ENCODE results near the gene SLC17A4. TPM values are rescaled to one million over a fixed set of nuclear protein-coding genes. Genes with fewer than 3 reads are reported as not detected.
"Not testable (repeated sequence)": the region's sequence is repeated elsewhere in the genome, so short reads cannot be mapped to it uniquely, and the experiment has no call there.

The SLC17A4 gene
- total and polyA plus RNA-seq, 2 experiments from 2014 or later = 6.3 to 9.6 TPM

DNA sequence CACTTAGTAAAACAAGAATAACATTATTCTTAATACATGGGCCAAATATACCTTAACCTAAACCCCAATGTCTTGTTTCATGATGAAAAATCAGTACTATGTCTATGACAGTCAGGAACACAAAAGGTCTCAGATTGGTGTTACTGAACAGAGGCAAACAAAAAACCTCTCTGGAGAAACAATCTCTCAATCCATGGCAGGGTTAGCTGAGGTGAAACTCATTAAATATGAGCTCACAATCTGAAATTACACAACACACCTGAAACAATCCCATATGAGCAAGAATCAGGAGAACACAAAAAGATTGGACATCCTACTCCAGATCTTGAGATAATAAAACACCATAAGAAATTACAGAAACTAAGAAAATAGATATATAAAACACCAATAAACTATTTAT, 6.5 kb upstream of the SLC17A4 start:
- no peak overlapping the region for H3K4me3 ChIP-seq
- no peaks in the 10 kb centered on the region for H4K20me1 ChIP-seq (ENCODE audit: insufficient read depth, poor library complexity, severe bottlenecking)
- no peaks in the 10 kb centered on the region for H3K9me2 ChIP-seq (replicated peaks; ENCODE audit: insufficient read depth)
- H3K27me3 ChIP-seq = no peaks in the 10 kb centered on the region
- H2AFZ ChIP-seq = peak overlapping the region; percentile 21
- H3K36me3 ChIP-seq (replicated peaks; ENCODE audit: insufficient read depth, low read depth) = no peaks in the 10 kb centered on the region
- H3K4me1 ChIP-seq (ENCODE audit: insufficient read depth) = peaks cover 20% of the 10 kb centered on the region
- no peak for DNase-seq (ENCODE audit: low spot score)
- no peaks in the 10 kb centered on the region for H3K9me3 ChIP-seq (ENCODE audit: low read depth)
- peak overlapping the region; percentile 87 for H3K27ac ChIP-seq
- TF ChIP-seq EZH2phosphoT487 (IDR thresholded peaks at IDR 0.05; ENCODE audit: low read depth, severe bottlenecking, unreplicated experiment) (no peak), EZH2 (IDR thresholded peaks at IDR 0.05; ENCODE audit: borderline replicate concordance) (no peak)
- TF ChIP-seq, protein P1, sequence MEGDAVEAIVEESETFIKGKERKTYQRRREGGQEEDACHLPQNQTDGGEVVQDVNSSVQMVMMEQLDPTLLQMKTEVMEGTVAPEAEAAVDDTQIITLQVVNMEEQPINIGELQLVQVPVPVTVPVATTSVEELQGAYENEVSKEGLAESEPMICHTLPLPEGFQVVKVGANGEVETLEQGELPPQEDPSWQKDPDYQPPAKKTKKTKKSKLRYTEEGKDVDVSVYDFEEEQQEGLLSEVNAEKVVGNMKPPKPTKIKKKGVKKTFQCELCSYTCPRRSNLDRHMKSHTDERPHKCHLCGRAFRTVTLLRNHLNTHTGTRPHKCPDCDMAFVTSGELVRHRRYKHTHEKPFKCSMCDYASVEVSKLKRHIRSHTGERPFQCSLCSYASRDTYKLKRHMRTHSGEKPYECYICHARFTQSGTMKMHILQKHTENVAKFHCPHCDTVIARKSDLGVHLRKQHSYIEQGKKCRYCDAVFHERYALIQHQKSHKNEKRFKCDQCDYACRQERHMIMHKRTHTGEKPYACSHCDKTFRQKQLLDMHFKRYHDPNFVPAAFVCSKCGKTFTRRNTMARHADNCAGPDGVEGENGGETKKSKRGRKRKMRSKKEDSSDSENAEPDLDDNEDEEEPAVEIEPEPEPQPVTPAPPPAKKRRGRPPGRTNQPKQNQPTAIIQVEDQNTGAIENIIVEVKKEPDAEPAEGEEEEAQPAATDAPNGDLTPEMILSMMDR (IDR thresholded peaks at IDR 0.05; ENCODE audit: poor library complexity) = no peak
- H3K4me2 ChIP-seq = peak overlapping the region; percentile 66
- H3K79me2 ChIP-seq = no peaks in the 10 kb centered on the region

DNA sequence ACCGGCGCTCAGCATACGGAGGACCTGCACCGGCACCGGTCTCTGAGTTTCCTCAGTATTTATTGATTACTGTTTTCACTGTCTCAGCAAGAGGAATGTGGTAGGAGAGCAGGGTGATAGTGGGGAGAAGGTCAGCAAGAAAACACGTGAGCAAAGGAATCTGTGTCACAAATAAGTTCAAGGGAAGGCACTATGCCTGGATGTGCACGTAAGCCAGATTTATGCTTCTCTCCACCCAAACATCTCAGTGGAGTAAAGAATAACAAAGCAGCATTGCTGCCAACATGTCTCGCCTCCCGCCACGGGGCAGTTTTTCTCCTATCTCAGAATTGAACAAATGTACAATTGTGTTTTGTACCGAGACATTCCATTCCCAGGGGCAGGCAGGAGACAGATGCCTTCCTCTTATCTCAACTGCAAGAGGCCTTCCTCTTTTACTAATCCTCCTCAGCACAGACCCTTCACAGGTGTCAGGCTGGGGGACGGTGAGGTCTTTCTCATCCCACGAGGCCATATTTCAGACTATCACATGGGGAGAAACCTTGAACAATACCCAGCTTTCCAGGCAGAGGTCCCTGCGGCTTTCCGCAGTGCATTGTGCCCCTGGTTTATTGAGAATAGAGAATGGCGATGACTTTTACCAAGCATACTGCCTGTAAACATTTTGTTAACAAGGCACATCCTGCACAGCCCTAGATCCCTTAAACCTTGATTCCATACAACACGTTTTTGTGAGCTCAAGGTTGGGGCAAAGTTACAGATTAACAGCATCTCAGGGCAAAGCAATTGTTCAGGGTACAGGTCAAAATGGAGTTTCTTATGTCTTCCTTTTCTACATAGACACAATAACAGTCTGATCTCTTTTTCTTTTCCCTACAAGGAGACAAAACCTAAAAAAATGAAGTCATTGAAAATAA, 5.7 kb upstream of the SLC17A4 start:
- not testable (repeated sequence) for H4K20me1 ChIP-seq (ENCODE audit: insufficient read depth, poor library complexity, severe bottlenecking); H3K79me2 ChIP-seq; H3K27me3 ChIP-seq; H3K4me3 ChIP-seq; H3K9me3 ChIP-seq (ENCODE audit: low read depth); DNase-seq (ENCODE audit: low spot score); H3K9me2 ChIP-seq (replicated peaks; ENCODE audit: insufficient read depth); H3K36me3 ChIP-seq (replicated peaks; ENCODE audit: insufficient read depth, low read depth)
- H3K27ac ChIP-seq = peak overlapping the region; percentile 87
- H3K4me1 ChIP-seq (ENCODE audit: insufficient read depth) = peaks cover 29% of the 10 kb centered on the region
- H3K4me2 ChIP-seq = peak overlapping the region; percentile 66
- WGBS (ENCODE audit: low lambda C conversion rate, missing lambda C conversion rate) = 52% methylated on average over 17 of the region's 17 CpGs
- peak overlapping the region; percentile 21 for H2AFZ ChIP-seq

DNA sequence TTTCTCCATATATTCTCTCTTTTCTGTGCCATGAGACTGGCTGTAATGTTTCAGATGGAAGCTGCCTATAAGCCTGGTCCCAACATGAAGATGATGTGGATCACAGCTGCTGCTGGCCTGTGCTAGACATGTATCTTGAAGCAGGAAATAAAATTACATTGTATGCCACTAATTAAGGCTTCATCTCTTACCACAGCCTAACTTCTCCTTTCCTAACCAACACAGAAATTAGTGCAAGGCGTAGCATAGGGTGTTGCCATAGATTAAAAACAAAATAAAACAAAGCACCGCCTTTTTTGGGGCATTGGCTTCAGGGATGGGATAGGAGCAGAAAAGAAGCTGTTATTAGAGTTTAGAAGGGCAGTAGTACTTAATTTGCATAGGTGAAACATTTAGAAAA, 4.7 kb upstream of the SLC17A4 start:
- TF ChIP-seq, protein P1 (IDR thresholded peaks at IDR 0.05; ENCODE audit: poor library complexity) = no peak
- TF ChIP-seq EZH2phosphoT487 (IDR thresholded peaks at IDR 0.05; ENCODE audit: low read depth, severe bottlenecking, unreplicated experiment) (no peak), EZH2 (IDR thresholded peaks at IDR 0.05; ENCODE audit: borderline replicate concordance) (no peak)
- Histone ChIP-seq H3K4me2 (no peak overlapping the region), H3K27ac (peak overlapping the region; percentile 87), H4K20me1 (ENCODE audit: insufficient read depth, poor library complexity, severe bottlenecking) (no peaks in the 10 kb centered on the region), H2AFZ (peak overlapping the region; percentile 19), H3K27me3 (no peaks in the 10 kb centered on the region), H3K36me3 (replicated peaks; ENCODE audit: insufficient read depth, low read depth) (no peaks in the 10 kb centered on the region), H3K4me3 (no peak overlapping the region), H3K79me2 (no peaks in the 10 kb centered on the region), H3K9me3 (ENCODE audit: low read depth) (no peaks in the 10 kb centered on the region), H3K4me1 (ENCODE audit: insufficient read depth) (peaks cover 27% of the 10 kb centered on the region), H3K9me2 (replicated peaks; ENCODE audit: insufficient read depth) (no peaks in the 10 kb centered on the region)
- 69% methylated on average over 2 of the region's 2 CpGs for WGBS (ENCODE audit: low lambda C conversion rate, missing lambda C conversion rate)
- no peak for DNase-seq (ENCODE audit: low spot score)

- H3K4me3 ChIP-seq = no peak overlapping the region
- no peaks in the 10 kb centered on the region for H3K36me3 ChIP-seq (replicated peaks; ENCODE audit: insufficient read depth, low read depth)
- H2AFZ ChIP-seq = no peak overlapping the region
- 43% methylated on average over 3 of the region's 3 CpGs for WGBS (ENCODE audit: low lambda C conversion rate, missing lambda C conversion rate)
- no peaks in the 10 kb centered on the region for H4K20me1 ChIP-seq (ENCODE audit: insufficient read depth, poor library complexity, severe bottlenecking)
- no peaks in the 10 kb centered on the region for H3K9me3 ChIP-seq (ENCODE audit: low read depth)
- H3K27me3 ChIP-seq = no peaks in the 10 kb centered on the region
- no peak for DNase-seq (ENCODE audit: low spot score)
- peaks cover 19% of the 10 kb centered on the region for H3K4me1 ChIP-seq (ENCODE audit: insufficient read depth)
- TF ChIP-seq, protein P1 (IDR thresholded peaks at IDR 0.05; ENCODE audit: poor library complexity) = no peak
- TF ChIP-seq EZH2phosphoT487 (IDR thresholded peaks at IDR 0.05; ENCODE audit: low read depth, severe bottlenecking, unreplicated experiment) (no peak), EZH2 (IDR thresholded peaks at IDR 0.05; ENCODE audit: borderline replicate concordance) (no peak)
- H3K9me2 ChIP-seq (replicated peaks; ENCODE audit: insufficient read depth) = no peaks in the 10 kb centered on the region
- peak overlapping the region; percentile 87 for H3K27ac ChIP-seq
- H3K4me2 ChIP-seq = no peak overlapping the region
- H3K79me2 ChIP-seq = no peaks in the 10 kb centered on the region
Measured at GRCh38 chr6:25750906-25751305, 3.6 kb upstream of the SLC17A4 start.

Data from hepatocyte (in vitro differentiated cells).